Activated T-cell treated with anti-CD3 and anti-CD28 coated beads, Interleukin-2, amount 50 U/mL, for 4 hours (primary cell): ENCODE measurements around the gene MUSTN1. TPM values are rescaled to one million over a fixed set of nuclear protein-coding genes. Genes with fewer than 3 reads are reported as not detected.

ENCODE experiments used
- ATAC-seq, 2 donors: fragments of 200-7000 bp; cut with Tn5 transposase; one replicate each; pipeline ENCODE4 v1.10.0; 2021
- DNase-seq: peaks from one replicate; pipeline ENCODE4 v3.0.0-alpha.2; 2020
- H3K27me3 Mint-ChIP-seq: one replicate; pipeline ENCODE4 v1.8.0; 2021; ENCODE audit warnings: low read depth, mixed read lengths
- H3K36me3 Mint-ChIP-seq: one replicate; pipeline ENCODE4 v1.8.0; 2022; ENCODE audit warnings: mixed read lengths; ENCODE audit not compliant: insufficient read depth
- H3K4me1 Mint-ChIP-seq: one replicate; pipeline ENCODE4 v1.8.0; 2021; ENCODE audit warnings: low read depth, mixed read lengths
- H3K4me3 Mint-ChIP-seq: one replicate; pipeline ENCODE4 v1.8.0; 2021; ENCODE audit warnings: mild to moderate bottlenecking, moderate library complexity, mixed read lengths
- H3K9me3 Mint-ChIP-seq: one replicate; pipeline ENCODE4 v1.8.0; 2021; ENCODE audit warnings: mixed read lengths
- total RNA-seq, 3 donors: library from RNA; stranded (reverse); gene quantifications; one replicate each; pipeline ENCODE4 v1.2.1, GENCODE V29; 2021

The MUSTN1 gene
- total RNA-seq, 3 donors from 2014 or later, result 0.38 to 1.2 (median 0.58) TPM

- Mint-ChIP-seq H3K9me3 (no peaks in the 10 kb centered on the region), H3K4me1 (no peaks in the 10 kb centered on the region), H3K4me3 (no peak overlapping the region), H3K36me3 (no peaks in the 10 kb centered on the region), H3K27me3 (peaks cover 7% of the 10 kb centered on the region)
- ATAC-seq, result no peak
- no peak for DNase-seq
Measured at GRCh38 chr3:52784931-52785590, 49.8 kb downstream of the MUSTN1 start.

- no peaks in the 10 kb centered on the region for H3K9me3 Mint-ChIP-seq
- H3K36me3 Mint-ChIP-seq, result no peaks in the 10 kb centered on the region
- no peak for DNase-seq
- H3K27me3 Mint-ChIP-seq, result peaks cover 7% of the 10 kb centered on the region
- ATAC-seq, result no peak
- H3K4me1 Mint-ChIP-seq, result no peaks in the 10 kb centered on the region
- H3K4me3 Mint-ChIP-seq, result no peak overlapping the region
Measured at GRCh38 chr3:52784021-52784621, 50.7 kb downstream of the MUSTN1 start.

GRCh38 chr3:52783211-52783555, 51.6 kb downstream of the MUSTN1 start:
- Mint-ChIP-seq H3K9me3 (no peaks in the 10 kb centered on the region), H3K27me3 (peaks cover 7% of the 10 kb centered on the region), H3K36me3 (no peaks in the 10 kb centered on the region), H3K4me3 (no peak overlapping the region), H3K4me1 (no peaks in the 10 kb centered on the region)
- DNase-seq, result no peak
- no peak for ATAC-seq

Other genes starting within 250 kb of the MUSTN1 start
- 10 to 100 TPM; 55.9 to 65.2 (median 64.4) TPM for gene PBRM1, start 149.1 kb downstream of the MUSTN1 start, total RNA-seq
- gene GNL3, start 149.0 kb downstream of the MUSTN1 start, total RNA-seq, result 100 to 1,000 TPM; 324 to 336 (median 330) TPM
- 10 to 100 TPM; 30.1 to 31.9 (median 30.6) TPM for gene GLT8D1, start 129.2 kb downstream of the MUSTN1 start, total RNA-seq
- gene SPCS1, start 128.9 kb downstream of the MUSTN1 start, total RNA-seq, result 100 to 1,000 TPM; 150 to 171 (median 151) TPM
- 10 to 100 TPM; 16.0 to 36.9 (median 26.9) TPM for gene NEK4, start 64.1 kb downstream of the MUSTN1 start, total RNA-seq
- gene ITIH1, start 57.4 kb downstream of the MUSTN1 start, total RNA-seq, result under 1 TPM in 2 of 3 donors, not detected in 1; 0.15 to 0.19 TPM
- under 1 TPM; 0.13 to 0.24 (median 0.18) TPM for gene ITIH3, start 40.2 kb downstream of the MUSTN1 start, total RNA-seq
- gene ITIH4, start 4.3 kb downstream of the MUSTN1 start, total RNA-seq, result 1 to 10 TPM; 6.9 to 8.2 (median 8.0) TPM
- 10 to 100 TPM; 20.0 to 26.0 (median 25.6) TPM for gene STIMATE, start 62.5 kb upstream of the MUSTN1 start, total RNA-seq
- gene SFMBT1, start 211.1 kb upstream of the MUSTN1 start, total RNA-seq, result 10 to 100 TPM; 16.8 to 25.2 (median 20.0) TPM